Measurements from ENCODE around the gene BCAM.
"Not testable (repeated sequence)": the region's sequence is repeated elsewhere in the genome, so short reads cannot be mapped to it uniquely, and the experiment has no call there.

Gene BCAM

DNA sequence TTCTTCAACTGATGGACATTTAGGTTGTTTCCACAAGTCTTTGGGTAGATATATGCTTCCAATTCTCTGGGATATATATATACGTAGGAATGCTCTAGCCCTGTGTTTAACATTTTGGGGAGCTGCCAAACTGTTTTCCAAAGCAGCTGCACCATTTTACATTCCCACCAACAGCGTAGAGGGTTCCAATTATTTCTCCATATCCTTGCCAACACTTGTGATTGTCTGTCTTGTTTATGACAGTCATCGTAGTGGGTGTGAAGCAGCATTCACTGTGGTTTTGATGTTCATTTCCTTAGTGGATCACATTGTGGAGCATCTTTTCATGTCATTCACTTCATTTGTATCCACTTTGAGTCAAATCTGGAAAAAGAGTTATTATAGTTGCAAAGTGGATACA lies 35.9 kb upstream of the BCAM start:
- no peak for DNase-seq (ENCODE audit: low read depth)
- TF ChIP-seq, protein P1, sequence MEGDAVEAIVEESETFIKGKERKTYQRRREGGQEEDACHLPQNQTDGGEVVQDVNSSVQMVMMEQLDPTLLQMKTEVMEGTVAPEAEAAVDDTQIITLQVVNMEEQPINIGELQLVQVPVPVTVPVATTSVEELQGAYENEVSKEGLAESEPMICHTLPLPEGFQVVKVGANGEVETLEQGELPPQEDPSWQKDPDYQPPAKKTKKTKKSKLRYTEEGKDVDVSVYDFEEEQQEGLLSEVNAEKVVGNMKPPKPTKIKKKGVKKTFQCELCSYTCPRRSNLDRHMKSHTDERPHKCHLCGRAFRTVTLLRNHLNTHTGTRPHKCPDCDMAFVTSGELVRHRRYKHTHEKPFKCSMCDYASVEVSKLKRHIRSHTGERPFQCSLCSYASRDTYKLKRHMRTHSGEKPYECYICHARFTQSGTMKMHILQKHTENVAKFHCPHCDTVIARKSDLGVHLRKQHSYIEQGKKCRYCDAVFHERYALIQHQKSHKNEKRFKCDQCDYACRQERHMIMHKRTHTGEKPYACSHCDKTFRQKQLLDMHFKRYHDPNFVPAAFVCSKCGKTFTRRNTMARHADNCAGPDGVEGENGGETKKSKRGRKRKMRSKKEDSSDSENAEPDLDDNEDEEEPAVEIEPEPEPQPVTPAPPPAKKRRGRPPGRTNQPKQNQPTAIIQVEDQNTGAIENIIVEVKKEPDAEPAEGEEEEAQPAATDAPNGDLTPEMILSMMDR (conservative IDR thresholded peaks at IDR 0.05; ENCODE audit: low read length): no peak
- no peak overlapping the region for H3K4me3 ChIP-seq (ENCODE audit: low read length)

DNA sequence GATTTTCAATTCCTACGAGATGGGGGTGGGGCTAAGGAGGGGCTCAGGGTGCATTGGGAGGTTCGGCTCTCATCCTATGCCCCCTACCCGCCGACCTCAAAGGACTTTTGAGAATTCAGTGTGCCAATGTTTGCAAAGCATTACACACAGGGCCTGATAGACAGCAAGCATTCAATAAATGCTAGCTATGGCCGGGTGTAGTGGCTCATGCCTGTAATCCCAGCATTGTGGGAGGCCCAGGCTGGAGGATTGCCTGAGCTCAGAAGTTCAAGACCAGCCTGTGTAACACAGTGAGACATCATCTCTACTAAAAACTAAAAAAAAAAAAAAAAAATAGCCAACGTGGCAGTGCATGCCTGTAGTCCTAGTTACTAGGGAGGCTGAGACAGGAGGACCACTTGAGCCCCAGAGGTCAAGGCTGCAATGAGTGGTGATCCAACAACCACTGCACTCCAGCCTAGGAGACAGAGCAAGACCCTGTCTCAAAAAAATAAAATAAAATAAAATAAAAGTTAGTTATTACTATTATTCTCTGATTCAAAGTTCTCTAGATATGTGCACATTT lies 33.1 kb upstream of the BCAM start:
- H3K4me3 ChIP-seq (ENCODE audit: low read length): no peak overlapping the region
- TF ChIP-seq, protein P1 (conservative IDR thresholded peaks at IDR 0.05; ENCODE audit: low read length): no peak
- DNase-seq (ENCODE audit: low read depth): no peak

DNA sequence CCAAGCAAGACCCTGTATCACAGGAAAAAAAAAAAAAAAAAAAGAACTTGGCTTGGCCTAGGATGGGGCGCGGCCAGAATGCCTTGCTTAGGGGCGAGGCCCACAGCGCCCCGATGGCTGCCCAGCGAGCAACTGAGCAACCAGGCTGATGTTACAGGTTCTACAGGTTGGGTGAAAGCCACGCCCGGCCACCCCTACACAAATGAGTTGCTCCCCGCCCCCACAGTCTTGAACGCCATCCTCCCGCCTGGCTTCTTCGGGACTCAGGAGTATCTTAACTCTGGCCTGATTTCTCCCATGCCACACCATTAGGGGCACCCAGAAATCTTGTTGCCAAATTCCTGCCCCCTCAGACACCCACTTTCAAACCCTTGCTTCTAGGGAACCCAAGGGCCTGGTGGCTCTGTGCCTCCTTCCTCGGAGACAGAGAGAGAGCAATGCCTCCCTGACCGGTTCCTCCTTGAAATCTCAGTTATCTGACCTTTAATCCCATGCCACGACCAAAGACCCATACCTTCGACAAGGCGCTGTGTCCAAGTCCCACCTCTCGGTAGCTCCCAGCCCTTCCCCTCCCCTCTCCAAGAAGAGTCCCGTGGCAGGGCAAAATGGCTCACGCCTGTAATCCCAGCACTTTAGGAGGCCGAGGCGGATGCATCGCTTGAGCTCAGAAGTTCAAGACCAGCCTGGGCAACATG lies 32.4 kb upstream of the BCAM start:
- no peak overlapping the region for H3K4me3 ChIP-seq (ENCODE audit: low read length)
- TF ChIP-seq, protein P1 (conservative IDR thresholded peaks at IDR 0.05; ENCODE audit: low read length): no peak
- no peak for DNase-seq (ENCODE audit: low read depth)

DNA sequence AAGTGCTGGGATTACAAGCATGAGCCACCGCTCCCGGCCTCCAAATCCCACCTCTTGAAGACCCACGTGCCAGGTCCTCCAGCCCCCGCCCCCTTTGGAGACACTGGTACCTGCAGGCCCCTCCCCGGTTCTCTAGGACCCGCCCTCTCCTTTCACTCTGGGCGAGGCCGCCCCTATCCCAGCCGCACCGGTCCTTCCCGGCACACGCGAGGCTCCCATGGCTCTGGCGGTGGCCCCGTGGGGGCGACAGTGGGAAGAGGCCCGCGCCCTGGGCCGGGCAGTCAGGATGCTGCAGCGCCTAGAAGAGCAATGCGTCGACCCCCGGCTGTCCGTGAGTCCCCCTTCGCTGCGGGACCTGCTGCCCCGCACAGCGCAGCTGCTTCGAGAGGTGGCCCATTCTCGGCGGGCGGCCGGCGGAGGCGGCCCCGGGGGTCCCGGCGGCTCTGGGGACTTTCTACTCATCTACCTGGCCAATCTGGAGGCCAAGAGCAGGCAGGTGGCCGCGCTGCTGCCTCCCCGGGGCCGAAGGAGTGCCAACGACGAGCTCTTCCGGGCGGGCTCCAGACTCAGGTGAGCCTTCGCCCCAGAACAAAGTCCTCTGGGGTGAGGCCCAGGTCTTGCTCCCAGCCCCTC lies 31.1 kb upstream of the BCAM start, which contains the start of gene CBLC:
Gene CBLC, plus strand, starts transcription at position 176 of the 633 bp plus-strand sequence. Its CDS starts 42 bp downstream, at position 218.
- DNase-seq (ENCODE audit: low read depth): no peak
- H3K4me3 ChIP-seq (ENCODE audit: low read length): no peak within 1 kb of the TSS
- TF ChIP-seq, protein P1 (conservative IDR thresholded peaks at IDR 0.05; ENCODE audit: low read length): no peak

DNA sequence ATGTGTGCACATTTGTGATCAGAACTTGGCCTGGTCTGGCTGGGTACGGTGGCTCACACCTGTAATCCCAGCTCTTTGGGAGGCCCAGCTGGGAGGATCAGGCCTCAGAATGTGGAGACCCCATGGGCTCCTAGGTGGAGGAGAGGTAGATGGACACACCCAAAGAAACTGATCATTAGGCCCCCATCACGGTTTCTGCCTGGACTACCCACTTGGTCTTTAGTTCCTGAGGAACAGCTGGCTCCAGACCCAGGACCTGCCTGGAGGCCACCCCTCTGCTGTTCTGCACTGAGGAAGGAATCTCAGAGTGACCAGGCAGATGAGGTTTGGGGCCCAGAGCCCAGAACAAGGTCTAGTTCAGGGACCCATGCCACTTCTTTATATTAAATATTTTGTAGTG lies 29.8 kb upstream of the BCAM start:
- TF ChIP-seq, protein P1 (conservative IDR thresholded peaks at IDR 0.05; ENCODE audit: low read length): no peak
- H3K4me3 ChIP-seq (ENCODE audit: low read length): no peak overlapping the region
- DNase-seq (ENCODE audit: low read depth): no peak

DNA sequence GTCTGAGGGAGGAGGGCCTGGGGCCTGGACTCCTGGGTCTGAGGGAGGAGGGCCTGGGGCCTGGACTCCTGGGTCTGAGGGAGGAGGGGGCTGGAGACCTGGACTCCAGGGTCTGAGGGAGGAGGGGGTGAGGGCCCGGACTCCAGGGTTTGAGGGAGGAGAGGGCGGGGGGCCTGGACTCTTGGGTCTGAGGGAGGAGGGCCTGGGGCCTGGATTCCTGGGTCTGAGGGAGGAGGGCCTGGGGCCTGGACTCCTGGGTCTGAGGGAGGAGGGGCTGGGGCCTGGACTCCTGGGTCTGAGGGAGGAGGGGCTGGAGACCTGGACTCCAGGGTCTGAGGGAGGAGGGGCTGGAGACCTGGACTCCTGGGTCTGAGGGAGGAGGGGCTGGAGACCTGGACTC lies 27.2 kb upstream of the BCAM start:
- not testable (repeated sequence) for DNase-seq (ENCODE audit: low read depth); H3K4me3 ChIP-seq (ENCODE audit: low read length)

DNA sequence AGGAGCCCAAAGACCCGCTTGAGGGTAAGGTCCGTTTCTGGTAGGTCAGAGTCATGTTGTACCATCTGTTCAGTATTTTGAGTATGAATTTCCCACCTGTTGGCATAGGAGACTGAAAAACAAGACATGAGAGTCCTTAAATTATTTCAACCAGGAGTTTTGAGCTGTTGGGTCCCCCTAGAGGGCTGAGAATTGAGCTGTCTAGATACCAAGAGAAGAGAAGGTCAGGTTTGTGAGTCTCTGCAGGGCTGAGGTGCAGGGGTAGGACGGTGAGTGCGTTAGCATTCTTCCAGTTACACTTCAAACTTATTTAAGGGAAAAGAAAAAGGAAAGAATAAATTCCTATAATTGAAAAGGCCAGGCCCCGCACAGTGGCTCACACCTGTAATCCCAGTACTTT lies 26.2 kb upstream of the BCAM start:
- TF ChIP-seq, protein P1 (conservative IDR thresholded peaks at IDR 0.05; ENCODE audit: low read length): no peak; the same call in 1 of the 2 replicates
- no peak overlapping the region for H3K4me3 ChIP-seq (ENCODE audit: low read length)
- DNase-seq (ENCODE audit: low read depth): no peak

Measured in AG10803 (cell line).